Measurements from ENCODE around the gene GGACT. TPM values are rescaled to one million over a fixed set of nuclear protein-coding genes. Genes with fewer than 3 reads are reported as not detected.

GGACT gene
- total RNA-seq (2021; ENCODE audit: unreplicated experiment): 2.5 TPM
- 1.7 TPM for polyA plus RNA-seq (2012; ENCODE audit: insufficient read length)
- Bru-seq, nascent RNA: percentile 38 among the genes with signal in this experiment
- BruChase-seq, experiment 1, labeled RNA remaining after a 2-hour chase: percentile 41 among the genes with signal in this experiment
- BruChase-seq, experiment 2, labeled RNA remaining after a 6-hour chase: percentile 45 among the genes with signal in this experiment
- long read RNA-seq, partial matches to known transcripts: 0 of 4 reads
- long read RNA-seq, other reads (novel, unspliced or antisense): 3 of 4 reads

- Histone ChIP-seq H3K36me3 (ENCODE audit: control insufficient read depth, insufficient read depth, low read length) (no peaks in the 10 kb centered on the region), H3K4me3 (ENCODE audit: low read depth in 2 of 2, low read length in 2 of 2) (peak within 1 kb of the TSS; percentile 55 to 66), H3K27ac (ENCODE audit: low read length) (peak within 1 kb of the TSS; percentile 75), H3K4me1 (ENCODE audit: control insufficient read depth, insufficient read depth, low read length) (no peaks in the 10 kb centered on the region), H3K9me3 (ENCODE audit: control insufficient read depth, insufficient read depth, low read depth, low read length) (no peaks in the 10 kb centered on the region), H3K27me3 (ENCODE audit: control insufficient read depth, insufficient read depth, low read length) (no peaks in the 10 kb centered on the region)
- ChIA-PET CTCF (no interaction called here), POLR2A (no interaction called here)
- ATAC-seq (peak; percentile 98), DNase-seq (ENCODE audit: low read depth, low spot score) (no peak)
- TF ChIP-seq CTCF (IDR thresholded peaks at IDR 0.05) (peak; percentile 82), SIN3A (IDR thresholded peaks at IDR 0.05; ENCODE audit: borderline replicate concordance, insufficient read depth, low read depth, low read length) (no peak)
- no TSS peak for BruUV-seq (replicated peaks)
- intact Hi-C loops (cut with micrococcal nuclease; ENCODE audit: unreplicated experiment): no loop called here
- in situ Hi-C loops (cut with HindIII; ENCODE audit: low pct_unique_long_range_greater_than_20kb, low sequenced_read_pairs): no loop called here
Observed at GRCh38 chr13:100588331-100589177, at the start of gene GGACT. Gene GGACT, minus strand, starts transcription at chr13:100588789. Its CDS starts 56,198 bp downstream, at chr13:100532591.

GRCh38 chr13:100637796-100638195 lies 49.2 kb upstream of the GGACT start:
- intact Hi-C loops (cut with micrococcal nuclease; ENCODE audit: unreplicated experiment): no loop called here
- POLR2A ChIA-PET: no interaction called here

More at GRCh38 chr13:100637796-100638195, 49.2 kb upstream of the GGACT start:
- Histone ChIP-seq H3K9me3 (ENCODE audit: control insufficient read depth, insufficient read depth, low read depth, low read length) (no peaks in the 10 kb centered on the region), H3K36me3 (ENCODE audit: control insufficient read depth, insufficient read depth, low read length) (no peaks in the 10 kb centered on the region), H3K4me3 (ENCODE audit: low read depth in 2 of 2, low read length in 2 of 2) (no peak overlapping the region), H3K27ac (ENCODE audit: low read length) (no peak overlapping the region), H3K4me1 (ENCODE audit: control insufficient read depth, insufficient read depth, low read length) (no peaks in the 10 kb centered on the region), H3K27me3 (ENCODE audit: control insufficient read depth, insufficient read depth, low read length) (no peaks in the 10 kb centered on the region)
- ATAC-seq: no peak
- DNase-seq (ENCODE audit: low read depth, low spot score): no peak
- TF ChIP-seq SIN3A (IDR thresholded peaks at IDR 0.05; ENCODE audit: borderline replicate concordance, insufficient read depth, low read depth, low read length) (no peak), TCF7L2 (IDR thresholded peaks at IDR 0.05; ENCODE audit: low read depth, low read length) (no peak), CTCF (IDR thresholded peaks at IDR 0.05) (no peak), REST (IDR thresholded peaks at IDR 0.05; ENCODE audit: insufficient read depth in 1 of 2, low read depth in 2 of 2, low read length in 1 of 2) (no peak), POLR2AphosphoS5 (IDR thresholded peaks at IDR 0.05; ENCODE audit: low read depth, low read length) (no peak)
- no TSS peak for BruUV-seq (replicated peaks)
- CTCF ChIA-PET: no interaction called here
- in situ Hi-C loops (cut with HindIII; ENCODE audit: low pct_unique_long_range_greater_than_20kb, low sequenced_read_pairs): no loop called here

Measured in Panc1 (cell line).